C4-2B (cell line): ENCODE data around the gene TEDC1.

Experiments
- CTCF ChIP-seq: fragments of 450-650 bp; conservative IDR thresholded peaks from 2 replicates; pipeline ENCODE4 v1.5.1; 2017; ENCODE audit warnings: mild to moderate bottlenecking
- ZFX ChIP-seq: fragments of 450-650 bp; IDR thresholded peaks from 2 replicates; pipeline ENCODE4 v1.6.1; 2017

GRCh38 chr14:105493921-105494605, 3.0 kb downstream of the TEDC1 start:
- no peak for TF ChIP-seq CTCF
- no peak for TF ChIP-seq ZFX
